Neural progenitor cell (in vitro differentiated cells): ENCODE results near the gene EPHA3. TPM values are rescaled to one million over a fixed set of nuclear protein-coding genes. Genes with fewer than 3 reads are reported as not detected.

Experiments
- DNase-seq: peaks from one replicate; pipeline ENCODE4 v3.0.0-alpha.2; 2016; ENCODE audit warnings: low spot score
- H2AFZ ChIP-seq: fragments of 200-600 bp; sonication (generic); replicated peaks from 2 replicates; pipeline ENCODE4 v1.6.1; 2016; ENCODE audit warnings: antibody characterized with exemption
- H3F3A ChIP-seq: fragments of 200-600 bp; sonication (generic); 2 replicates; pipeline ENCODE4 v1.6.1; 2016; ENCODE audit warnings: antibody characterized with exemption, low read depth
- H3K27ac ChIP-seq: fragments of 200-600 bp; sonication (generic); 2 replicates; pipeline ENCODE4 v1.5.1; 2016; ENCODE audit warnings: mild to moderate bottlenecking
- H3K27me3 ChIP-seq: fragments of 200-600 bp; sonication (generic); 2 replicates; pipeline ENCODE4 v1.6.1; 2016; ENCODE audit warnings: mild to moderate bottlenecking, moderate library complexity
- H3K36me3 ChIP-seq: fragments of 200-600 bp; sonication (generic); 2 replicates; pipeline ENCODE4 v1.5.1; 2016
- H3K4me1 ChIP-seq: fragments of 200-600 bp; sonication (generic); 2 replicates; pipeline ENCODE4 v1.6.1; 2016; ENCODE audit warnings: mixed run types
- H3K4me2 ChIP-seq: fragments of 200-600 bp; sonication (generic); 2 replicates; pipeline ENCODE4 v1.6.1; 2016
- H3K4me3 ChIP-seq: fragments of 200-600 bp; sonication (generic); 2 replicates; pipeline ENCODE4 v1.5.1; 2016
- H3K79me2 ChIP-seq: fragments of 200-600 bp; sonication (generic); 2 replicates; pipeline ENCODE4 v1.6.1; 2016; ENCODE audit warnings: low read depth
- H3K9ac ChIP-seq: fragments of 200-600 bp; sonication (generic); 2 replicates; pipeline ENCODE4 v1.6.1; 2016
- H3K9me3 ChIP-seq: fragments of 200-600 bp; sonication (generic); 2 replicates; pipeline ENCODE4 v1.5.1; 2016; ENCODE audit warnings: low read depth
- H4K20me1 ChIP-seq: fragments of 200-600 bp; sonication (generic); 2 replicates; pipeline ENCODE4 v1.6.1; 2016; ENCODE audit warnings: low read depth
- H3K27ac Mint-ChIP-seq: 3 replicates; pipeline ENCODE4 v1.8.0; 2021; ENCODE audit warnings: mixed read lengths
- H3K27me3 Mint-ChIP-seq: 2 replicates; pipeline ENCODE4 v1.8.0; 2022; ENCODE audit warnings: low read depth, mild to moderate bottlenecking, inconsistent platforms, moderate library complexity, mixed read lengths; ENCODE audit not compliant: insufficient read depth
- H3K36me3 Mint-ChIP-seq: 3 replicates; pipeline ENCODE4 v1.8.0; 2021; ENCODE audit warnings: mixed read lengths
- H3K4me1 Mint-ChIP-seq: 3 replicates; pipeline ENCODE4 v1.8.0; 2021; ENCODE audit warnings: mixed read lengths
- H3K4me3 Mint-ChIP-seq: 3 replicates; pipeline ENCODE4 v1.8.0; 2021; ENCODE audit warnings: mild to moderate bottlenecking, moderate library complexity, mixed read lengths
- H3K9me3 Mint-ChIP-seq: 3 replicates; pipeline ENCODE4 v1.8.0; 2020; ENCODE audit warnings: mixed read lengths
- CTCF ChIP-seq: fragments of 200-600 bp; sonication (generic); IDR thresholded peaks from 2 replicates; pipeline ENCODE4 v1.5.1; 2017; ENCODE audit warnings: antibody characterized with exemption, mild to moderate bottlenecking
- EZH2 ChIP-seq: fragments of 200-600 bp; sonication (generic); IDR thresholded peaks from 2 replicates; pipeline ENCODE4 v1.6.1; 2017; ENCODE audit warnings: antibody characterized with exemption, mild to moderate bottlenecking, moderate library complexity
- EZH2phosphoT487 ChIP-seq: fragments of 200-600 bp; sonication (generic); IDR thresholded peaks from 2 replicates; pipeline ENCODE4 v1.6.1; 2017; ENCODE audit warnings: antibody characterized with exemption
- total RNA-seq: library from RNA; depleted of rRNA; stranded (reverse); fragments of >200 nt; gene quantifications from 2 replicates; pipeline ENCODE4 v1.2.3, GENCODE V29; 2015; ENCODE audit warnings: low replicate concordance

Gene EPHA3
- total RNA-seq, 1 donor from 2014 or later = 0.36 TPM

- peaks cover 4% of the 10 kb centered on the region for H3K4me1 Mint-ChIP-seq
Measured at GRCh38 chr3:89139870-89140269, 32.4 kb downstream of the EPHA3 start.

GRCh38 chr3:89144080-89144479, 36.7 kb downstream of the EPHA3 start:
- Mint-ChIP-seq H3K36me3 (peaks cover 7% of the 10 kb centered on the region), H3K27me3 (no peaks in the 10 kb centered on the region), H3K27ac (no peak overlapping the region), H3K9me3 (no peaks in the 10 kb centered on the region), H3K4me3 (no peak overlapping the region), H3K4me1 (peaks cover 6% of the 10 kb centered on the region)
- Histone ChIP-seq H3K79me2 (no peaks in the 10 kb centered on the region), H3K36me3 (no peaks in the 10 kb centered on the region), H2AFZ (peak overlapping the region; percentile 66), H3K9me3 (no peaks in the 10 kb centered on the region), H4K20me1 (no peaks in the 10 kb centered on the region), H3F3A (no peaks in the 10 kb centered on the region), H3K4me3 (no peak overlapping the region), H3K27ac (no peak overlapping the region), H3K4me1 (no peaks in the 10 kb centered on the region), H3K4me2 (no peak overlapping the region), H3K9ac (no peak overlapping the region), H3K27me3 (no peaks in the 10 kb centered on the region)
- TF ChIP-seq CTCF (no peak), EZH2phosphoT487 (no peak), EZH2 (no peak)
- no peak for DNase-seq

More at GRCh38 chr3:89139870-89140269, 32.4 kb downstream of the EPHA3 start:
- no peaks in the 10 kb centered on the region for H3K27me3 Mint-ChIP-seq
- H3F3A ChIP-seq = no peaks in the 10 kb centered on the region
- no peaks in the 10 kb centered on the region for H3K27me3 ChIP-seq
- no peaks in the 10 kb centered on the region for H3K36me3 ChIP-seq
- H2AFZ ChIP-seq = no peak overlapping the region
- H3K4me2 ChIP-seq = no peak overlapping the region
- H3K36me3 Mint-ChIP-seq = peaks cover 4% of the 10 kb centered on the region
- no peaks in the 10 kb centered on the region for H3K9me3 Mint-ChIP-seq
- no peak overlapping the region for H3K27ac ChIP-seq
- H3K4me3 ChIP-seq = no peak overlapping the region
- TF ChIP-seq EZH2 = no peak
- no peak for TF ChIP-seq EZH2phosphoT487
- no peak for TF ChIP-seq CTCF
- H4K20me1 ChIP-seq = no peaks in the 10 kb centered on the region
- DNase-seq = no peak
- no peak overlapping the region for H3K27ac Mint-ChIP-seq
- H3K9ac ChIP-seq = no peak overlapping the region
- no peaks in the 10 kb centered on the region for H3K4me1 ChIP-seq
- H3K79me2 ChIP-seq = no peaks in the 10 kb centered on the region
- no peaks in the 10 kb centered on the region for H3K9me3 ChIP-seq
- H3K4me3 Mint-ChIP-seq = no peak overlapping the region

GRCh38 chr3:89145995-89146394, 38.6 kb downstream of the EPHA3 start:
- Histone ChIP-seq H2AFZ (no peak overlapping the region), H3K4me1 (no peaks in the 10 kb centered on the region), H3K4me3 (no peak overlapping the region), H3K36me3 (no peaks in the 10 kb centered on the region), H3K4me2 (no peak overlapping the region), H3K27me3 (no peaks in the 10 kb centered on the region), H3K79me2 (no peaks in the 10 kb centered on the region), H3F3A (no peaks in the 10 kb centered on the region), H3K9ac (no peak overlapping the region), H4K20me1 (no peaks in the 10 kb centered on the region), H3K27ac (no peak overlapping the region), H3K9me3 (no peaks in the 10 kb centered on the region)
- no peak for DNase-seq
- H3K4me1 Mint-ChIP-seq = peaks cover 6% of the 10 kb centered on the region
- no peak overlapping the region for H3K4me3 Mint-ChIP-seq
- TF ChIP-seq EZH2 = no peak
- no peak for TF ChIP-seq CTCF
- no peak for TF ChIP-seq EZH2phosphoT487
- H3K27me3 Mint-ChIP-seq = no peaks in the 10 kb centered on the region
- no peaks in the 10 kb centered on the region for H3K9me3 Mint-ChIP-seq
- H3K27ac Mint-ChIP-seq = no peak overlapping the region
- H3K36me3 Mint-ChIP-seq = peaks cover 5% of the 10 kb centered on the region

GRCh38 chr3:89154416-89154815, 47.0 kb downstream of the EPHA3 start:
- Histone ChIP-seq H3K4me2 (no peak overlapping the region), H3K79me2 (no peaks in the 10 kb centered on the region), H3K4me3 (no peak overlapping the region), H3F3A (no peaks in the 10 kb centered on the region), H3K27ac (no peak overlapping the region), H4K20me1 (no peaks in the 10 kb centered on the region), H3K27me3 (no peaks in the 10 kb centered on the region), H3K9ac (no peak overlapping the region), H2AFZ (no peak overlapping the region), H3K36me3 (no peaks in the 10 kb centered on the region), H3K9me3 (no peaks in the 10 kb centered on the region), H3K4me1 (no peaks in the 10 kb centered on the region)
- H3K27me3 Mint-ChIP-seq = no peaks in the 10 kb centered on the region
- no peak overlapping the region for H3K27ac Mint-ChIP-seq
- H3K4me1 Mint-ChIP-seq = peaks cover 5% of the 10 kb centered on the region
- no peak for DNase-seq
- no peaks in the 10 kb centered on the region for H3K36me3 Mint-ChIP-seq
- H3K4me3 Mint-ChIP-seq = no peak overlapping the region
- no peaks in the 10 kb centered on the region for H3K9me3 Mint-ChIP-seq
- no peak for TF ChIP-seq CTCF
- no peak for TF ChIP-seq EZH2
- no peak for TF ChIP-seq EZH2phosphoT487
